NCI-H82 treated with DMSO at 0.1 percent for 48 hours (cell line): ENCODE results near the gene PTGDS.

ENCODE experiments used
- DNase-seq: peaks from one replicate; lab custom pipeline; 2025; ENCODE audit not compliant: unreplicated experiment; lab: John Stamatoyannopoulos, UW

The PTGDS gene

GRCh38 chr9:137020771-137021567 is 43.7 kb downstream of the PTGDS start:
- DNase-seq, result no peak

- DNase-seq, result no peak
Observed at GRCh38 chr9:137021568-137021978, 44.3 kb downstream of the PTGDS start.

- no peak for DNase-seq
Observed at GRCh38 chr9:137021979-137022661, 44.8 kb downstream of the PTGDS start.

- no peak for DNase-seq
Observed at GRCh38 chr9:137022662-137023008, 45.3 kb downstream of the PTGDS start.

- no peak for DNase-seq
Observed at GRCh38 chr9:137023157-137023556, 45.9 kb downstream of the PTGDS start.

GRCh38 chr9:137023583-137023991 is 46.3 kb downstream of the PTGDS start:
- no peak for DNase-seq

- DNase-seq, result no peak
Observed at GRCh38 chr9:137025517-137025966, 48.2 kb downstream of the PTGDS start.

GRCh38 chr9:137026384-137026783 is 49.1 kb downstream of the PTGDS start:
- no peak for DNase-seq

GRCh38 chr9:137026828-137027227 is 49.5 kb downstream of the PTGDS start:
- DNase-seq, result no peak

GRCh38 chr9:137027369-137028262 is 50.3 kb downstream of the PTGDS start, which contains the start of gene ABCA2:
Gene ABCA2, minus strand, starts transcription at chr9:137028237. Its CDS starts 97 bp downstream, at chr9:137028140.
- DNase-seq, result no peak

- peak; percentile 5 for DNase-seq
Observed at GRCh38 chr9:137028263-137029057, 51.2 kb downstream of the PTGDS start.

GRCh38 chr9:137029058-137029936 is 52.0 kb downstream of the PTGDS start:
- peak; percentile 32 for DNase-seq

- no peak for DNase-seq
Observed at GRCh38 chr9:137030006-137030405, 52.7 kb downstream of the PTGDS start.

- no peak for DNase-seq
Observed at GRCh38 chr9:137030538-137031527, 53.5 kb downstream of the PTGDS start.
